ENCODE measurements around the gene KRTAP5-2.
A peak's percentile ranks its signal among the peaks of the same experiment; 100 is the strongest.

The KRTAP5-2 gene

GRCh38 chr11:1553808-1554594 is 44.1 kb downstream of the KRTAP5-2 start:
- DNase-seq = no peak

GRCh38 chr11:1549338-1550330 is 48.5 kb downstream of the KRTAP5-2 start:
- no peak for DNase-seq

GRCh38 chr11:1548221-1549070 is 49.6 kb downstream of the KRTAP5-2 start:
- peak in 1 of 2 donors; percentile 19 for DNase-seq

GRCh38 chr11:1547467-1548098 is 50.5 kb downstream of the KRTAP5-2 start:
- no peak for DNase-seq
